Measurements from ENCODE around the gene JPH3.

The JPH3 gene

GRCh38 chr16:87692756-87693155 lies 90.4 kb downstream of the JPH3 start:
- in situ Hi-C loops (cut with HindIII; ENCODE audit: low sequenced_read_pairs) = no loop called here

- in situ Hi-C loops (cut with HindIII; ENCODE audit: low sequenced_read_pairs) = no loop called here
Measured at GRCh38 chr16:87693827-87694226, 91.5 kb downstream of the JPH3 start.

- in situ Hi-C loops (cut with HindIII; ENCODE audit: low sequenced_read_pairs) = no loop called here
Measured at GRCh38 chr16:87694441-87695125, 92.3 kb downstream of the JPH3 start.

- in situ Hi-C loops (cut with HindIII; ENCODE audit: low sequenced_read_pairs) = no loop called here
Measured at GRCh38 chr16:87695534-87695933, 93.2 kb downstream of the JPH3 start.

- in situ Hi-C loops (cut with HindIII; ENCODE audit: low sequenced_read_pairs) = no loop called here
Measured at GRCh38 chr16:87696726-87697125, 94.4 kb downstream of the JPH3 start.

GRCh38 chr16:87697256-87697655 lies 94.9 kb downstream of the JPH3 start:
- in situ Hi-C loops (cut with HindIII; ENCODE audit: low sequenced_read_pairs) = no loop called here

GRCh38 chr16:87697792-87698191 lies 95.5 kb downstream of the JPH3 start:
- in situ Hi-C loops (cut with HindIII; ENCODE audit: low sequenced_read_pairs) = no loop called here

- in situ Hi-C loops (cut with HindIII; ENCODE audit: low sequenced_read_pairs) = no loop called here
Measured at GRCh38 chr16:87698241-87698640, 95.9 kb downstream of the JPH3 start.

- in situ Hi-C loops (cut with HindIII; ENCODE audit: low sequenced_read_pairs) = no loop called here
Measured at GRCh38 chr16:87698676-87699199, 96.4 kb downstream of the JPH3 start.

- in situ Hi-C loops (cut with HindIII; ENCODE audit: low sequenced_read_pairs) = no loop called here
Measured at GRCh38 chr16:87700406-87701077, 98.2 kb downstream of the JPH3 start.

GRCh38 chr16:87701078-87701460 lies 98.8 kb downstream of the JPH3 start:
- in situ Hi-C loops (cut with HindIII; ENCODE audit: low sequenced_read_pairs) = no loop called here

- in situ Hi-C loops (cut with HindIII; ENCODE audit: low sequenced_read_pairs) = no loop called here
Measured at GRCh38 chr16:87701505-87701921, 99.2 kb downstream of the JPH3 start.

- in situ Hi-C loops (cut with HindIII; ENCODE audit: low sequenced_read_pairs) = no loop called here
Measured at GRCh38 chr16:87702325-87702811, 100.1 kb downstream of the JPH3 start.

- in situ Hi-C loops (cut with HindIII; ENCODE audit: low sequenced_read_pairs) = no loop called here
Measured at GRCh38 chr16:87703071-87703470, 100.8 kb downstream of the JPH3 start.

GRCh38 chr16:87703835-87704375 lies 101.6 kb downstream of the JPH3 start:
- in situ Hi-C loops (cut with HindIII; ENCODE audit: low sequenced_read_pairs) = no loop called here

GRCh38 chr16:87704754-87705353 lies 102.5 kb downstream of the JPH3 start:
- in situ Hi-C loops (cut with HindIII; ENCODE audit: low sequenced_read_pairs) = no loop called here

- in situ Hi-C loops (cut with HindIII; ENCODE audit: low sequenced_read_pairs) = no loop called here
Measured at GRCh38 chr16:87705771-87706277, 103.5 kb downstream of the JPH3 start.

GRCh38 chr16:87706278-87707000 lies 104.1 kb downstream of the JPH3 start:
- in situ Hi-C loops (cut with HindIII; ENCODE audit: low sequenced_read_pairs) = no loop called here

- in situ Hi-C loops (cut with HindIII; ENCODE audit: low sequenced_read_pairs) = no loop called here
Measured at GRCh38 chr16:87707097-87707496, 104.8 kb downstream of the JPH3 start.

GRCh38 chr16:87707714-87708580 lies 105.6 kb downstream of the JPH3 start:
- in situ Hi-C loops (cut with HindIII; ENCODE audit: low sequenced_read_pairs) = no loop called here

Measured in DLD1 (cell line).